Measurements from ENCODE around the gene APOBEC2. TPM values are rescaled to one million over a fixed set of nuclear protein-coding genes. Genes with fewer than 3 reads are reported as not detected.

APOBEC2 gene
- total and polyA plus RNA-seq, 2 of the 13 experiments (the other 11 are each of a cell fraction or from before 2014, with no cell fraction given) = 0.09 TPM; not detected in 1

GRCh38 chr6:41065550-41066026 lies 12.6 kb downstream of the APOBEC2 start (continued):
- no peak for TF ChIP-seq MAFK (conservative IDR thresholded peaks at IDR 0.05 in 1 of 2, IDR thresholded peaks at IDR 0.05 in 1 of 2; ENCODE audit: low read length in 2 of 2)
- no peak for TF ChIP-seq ZNF407 (CRISPR knock-in tag; IDR thresholded peaks at IDR 0.05; ENCODE audit: not compliant biosample characterization)
- peak; percentile 43; the same call in 1 of the 2 replicates for TF ChIP-seq ZNF317 (CRISPR knock-in tag; IDR thresholded peaks at IDR 0.05)
- TF ChIP-seq KDM6A (CRISPR knock-in tag; IDR thresholded peaks at IDR 0.05; ENCODE audit: low read depth) = peak; percentile 77
- no peak for TF ChIP-seq ZNF501 (CRISPR knock-in tag; IDR thresholded peaks at IDR 0.05)
- TF ChIP-seq ZC3H4 (CRISPR knock-in tag; IDR thresholded peaks at IDR 0.05; ENCODE audit: borderline replicate concordance) = no peak
- no peak for TF ChIP-seq SNAPC5 (CRISPR knock-in tag; IDR thresholded peaks at IDR 0.05; ENCODE audit: borderline replicate concordance)
- TF ChIP-seq SETDB1 (CRISPR knock-in tag; IDR thresholded peaks at IDR 0.05; ENCODE audit: borderline replicate concordance) = no peak
- TF ChIP-seq FOXO4 (CRISPR knock-in tag; conservative IDR thresholded peaks at IDR 0.05) = 0 out of 2 replicates have a peak, but pooled peaks have one; percentile 76
- TF ChIP-seq ONECUT2 (CRISPR knock-in tag; IDR thresholded peaks at IDR 0.05) = peak; percentile 99
- peak; percentile 93 for TF ChIP-seq ATF2 (CRISPR knock-in tag; IDR thresholded peaks at IDR 0.05)
- no peak; the same call in 1 of the 2 replicates for TF ChIP-seq ETV5 (CRISPR knock-in tag; IDR thresholded peaks at IDR 0.05; ENCODE audit: borderline replicate concordance)
- peak; percentile 73; the same call in 1 of the 2 replicates for TF ChIP-seq ZBTB39 (CRISPR knock-in tag; IDR thresholded peaks at IDR 0.05)
- TF ChIP-seq RORA (CRISPR knock-in tag; IDR thresholded peaks at IDR 0.05) = 0 out of 2 replicates have a peak, but pooled peaks have one; percentile 30
- no peak for TF ChIP-seq ZNF484 (CRISPR knock-in tag; IDR thresholded peaks at IDR 0.05; ENCODE audit: borderline replicate concordance, low read depth)
- peak; percentile 85 for TF ChIP-seq SIX1 (CRISPR knock-in tag; IDR thresholded peaks at IDR 0.05; ENCODE audit: borderline replicate concordance)
